Neural cell (in vitro differentiated cells): ENCODE measurements around the gene PIP. TPM values are rescaled to one million over a fixed set of nuclear protein-coding genes. Genes with fewer than 3 reads are reported as not detected.

ENCODE experiments used
- H2AFZ ChIP-seq: fragments of 200-600, 300-800 bp; sonication (generic), shearing (Covaris generic); 2 replicates; pipeline ENCODE4 v1.6.0; 2014; ENCODE audit warnings: low read depth, mild to moderate bottlenecking, antibody characterized with exemption, low read length, moderate library complexity
- H3F3A ChIP-seq: fragments of 200-600 bp; shearing (Covaris generic); 2 replicates; pipeline ENCODE4 v1.6.1; 2016; ENCODE audit warnings: mild to moderate bottlenecking, moderate library complexity, mixed read lengths, antibody characterized with exemption, low read length; ENCODE audit not compliant: insufficient read depth, poor library complexity, severe bottlenecking
- H3K27ac ChIP-seq: fragments of 200-600, 300-800 bp; sonication (generic), shearing (Covaris generic); 2 replicates; pipeline ENCODE4 v1.5.1; 2014; ENCODE audit warnings: mild to moderate bottlenecking, low read length, moderate library complexity
- H3K27me3 ChIP-seq: fragments of 300-800, 200-600 bp; sonication (generic), shearing (Covaris generic); 2 replicates; pipeline ENCODE4 v1.6.0; 2014; ENCODE audit warnings: mild to moderate bottlenecking, low read depth, low read length, moderate library complexity; ENCODE audit not compliant: insufficient read depth
- H3K36me3 ChIP-seq: fragments of 300-800, 200-600 bp; sonication (generic), shearing (Covaris generic); 2 replicates; pipeline ENCODE4 v1.5.1; 2014; ENCODE audit warnings: mild to moderate bottlenecking, antibody characterized with exemption, low read length, moderate library complexity; ENCODE audit not compliant: insufficient read depth
- H3K4me2 ChIP-seq: fragments of 300-800, 200-600 bp; sonication (generic), shearing (Covaris generic); 2 replicates; pipeline ENCODE4 v1.6.0; 2014; ENCODE audit warnings: mild to moderate bottlenecking, low read length
- H3K4me3 ChIP-seq: fragments of 300-800, 200-600 bp; sonication (generic), shearing (Covaris generic); 2 replicates; pipeline ENCODE4 v1.5.1; 2014; ENCODE audit warnings: mild to moderate bottlenecking, low read length, moderate library complexity
- H3K79me2 ChIP-seq: fragments of 200-600 bp; shearing (Covaris generic); replicated peaks from 2 replicates; pipeline ENCODE4 v1.6.0; 2014; ENCODE audit warnings: mild to moderate bottlenecking, low read length, moderate library complexity; ENCODE audit not compliant: insufficient read depth
- H3K9ac ChIP-seq: fragments of 300-800, 200-600 bp; sonication (generic), shearing (Covaris generic); 2 replicates; pipeline ENCODE4 v1.6.1; 2016; ENCODE audit warnings: mild to moderate bottlenecking, low read length, mixed read lengths
- H3K9me2 ChIP-seq: fragments of 200-600 bp; shearing (Covaris generic); 2 replicates; pipeline ENCODE4 v1.6.1; 2016; ENCODE audit warnings: mild to moderate bottlenecking, low read length, mixed read lengths; ENCODE audit not compliant: insufficient read depth
- H3K9me3 ChIP-seq: fragments of 200-600, 300-800 bp; sonication (generic), shearing (Covaris generic); 2 replicates; pipeline ENCODE4 v1.6.1; 2016; ENCODE audit warnings: mild to moderate bottlenecking, mixed run types, low read length, moderate library complexity, mixed read lengths
- H4K20me1 ChIP-seq: fragments of 200-600 bp; shearing (Covaris generic); 2 replicates; pipeline ENCODE4 v1.6.1; 2016; ENCODE audit warnings: mild to moderate bottlenecking, mixed run types; ENCODE audit not compliant: insufficient read depth
- EP300 ChIP-seq: fragments of 450-650 bp; conservative IDR thresholded peaks from 2 replicates; pipeline ENCODE4 v1.6.1; 2014; ENCODE audit warnings: antibody characterized with exemption, mild to moderate bottlenecking, moderate library complexity; ENCODE audit not compliant: poor library complexity, severe bottlenecking
- EZH2 ChIP-seq: fragments of 200-600, 300-800 bp; shearing (Covaris generic), sonication (generic); IDR thresholded peaks from 2 replicates; pipeline ENCODE4 v1.6.1; 2014; ENCODE audit warnings: antibody characterized with exemption, low read length, borderline replicate concordance, mild to moderate bottlenecking; ENCODE audit not compliant: insufficient read depth, poor library complexity, severe bottlenecking
- MXI1 ChIP-seq: fragments of 450-650 bp; conservative IDR thresholded peaks from 2 replicates; pipeline ENCODE4 v1.6.1; 2014; ENCODE audit warnings: antibody characterized with exemption, mild to moderate bottlenecking; ENCODE audit not compliant: poor library complexity, severe bottlenecking
- POLR2AphosphoS5 ChIP-seq: IDR thresholded peaks from 2 replicates; pipeline ENCODE4 v1.6.1; 2012
- RAD21 ChIP-seq: fragments of 450-650 bp; conservative IDR thresholded peaks from 2 replicates; pipeline ENCODE4 v1.6.1; 2014; ENCODE audit warnings: antibody characterized with exemption, mild to moderate bottlenecking, moderate library complexity
- SMC3 ChIP-seq: fragments of 450-650 bp; conservative IDR thresholded peaks from 2 replicates; pipeline ENCODE4 v1.6.1; 2014; ENCODE audit warnings: antibody characterized with exemption, mild to moderate bottlenecking, moderate library complexity; ENCODE audit not compliant: poor library complexity
- TAF1 ChIP-seq: IDR thresholded peaks from 2 replicates; pipeline ENCODE4 v1.6.1; 2012; ENCODE audit warnings: low read depth
- polyA plus RNA-seq: library from polyadenylated mRNA; depleted of rRNA; stranded (reverse); fragments of >200 nt; gene quantifications from 2 replicates; pipeline ENCODE4 v1.2.3, GENCODE V29; 2014
- TF ChIP-seq, protein P1 (sequence below): IDR thresholded peaks from 2 replicates; pipeline ENCODE4 v1.6.1; 2012; ENCODE audit warnings: borderline replicate concordance
- TF ChIP-seq, protein P2 (sequence below): fragments of 450-650 bp; IDR thresholded peaks from 2 replicates; pipeline ENCODE4 v1.5.1; 2014; ENCODE audit warnings: antibody characterized with exemption, mild to moderate bottlenecking, moderate library complexity; ENCODE audit not compliant: poor library complexity, severe bottlenecking

PIP gene
- polyA plus RNA-seq, 1 donor from 2014 or later = not detected

DNA sequence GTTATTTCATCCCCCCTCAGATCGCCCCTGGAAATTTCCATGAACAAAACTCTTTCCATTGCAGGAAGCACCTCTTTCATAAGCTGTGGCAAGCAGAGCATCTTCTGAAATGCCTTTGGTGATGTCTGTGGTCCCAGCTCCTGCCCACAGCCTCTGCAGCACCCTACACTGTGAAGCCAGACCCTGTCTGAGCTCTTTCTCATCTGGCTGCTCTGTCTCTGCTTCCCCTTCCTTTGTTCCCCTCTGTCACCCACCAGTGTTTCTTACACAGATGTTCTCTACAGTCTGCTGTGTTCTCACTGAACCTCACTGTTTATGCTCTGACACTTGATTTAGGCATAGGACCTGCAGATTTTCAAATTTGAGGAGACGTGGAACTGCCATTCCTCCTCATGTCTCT is 49.5 kb downstream of the PIP start:
- H3F3A ChIP-seq = no peaks in the 10 kb centered on the region
- H2AFZ ChIP-seq = no peak overlapping the region
- no peaks in the 10 kb centered on the region for H4K20me1 ChIP-seq
- H3K4me3 ChIP-seq = no peak overlapping the region
- H3K9ac ChIP-seq = no peak overlapping the region
- H3K9me3 ChIP-seq = no peaks in the 10 kb centered on the region
- H3K36me3 ChIP-seq = no peaks in the 10 kb centered on the region
- TF ChIP-seq TAF1 = no peak
- TF ChIP-seq EP300 = no peak
- TF ChIP-seq SMC3 = no peak
- TF ChIP-seq, protein P1, sequence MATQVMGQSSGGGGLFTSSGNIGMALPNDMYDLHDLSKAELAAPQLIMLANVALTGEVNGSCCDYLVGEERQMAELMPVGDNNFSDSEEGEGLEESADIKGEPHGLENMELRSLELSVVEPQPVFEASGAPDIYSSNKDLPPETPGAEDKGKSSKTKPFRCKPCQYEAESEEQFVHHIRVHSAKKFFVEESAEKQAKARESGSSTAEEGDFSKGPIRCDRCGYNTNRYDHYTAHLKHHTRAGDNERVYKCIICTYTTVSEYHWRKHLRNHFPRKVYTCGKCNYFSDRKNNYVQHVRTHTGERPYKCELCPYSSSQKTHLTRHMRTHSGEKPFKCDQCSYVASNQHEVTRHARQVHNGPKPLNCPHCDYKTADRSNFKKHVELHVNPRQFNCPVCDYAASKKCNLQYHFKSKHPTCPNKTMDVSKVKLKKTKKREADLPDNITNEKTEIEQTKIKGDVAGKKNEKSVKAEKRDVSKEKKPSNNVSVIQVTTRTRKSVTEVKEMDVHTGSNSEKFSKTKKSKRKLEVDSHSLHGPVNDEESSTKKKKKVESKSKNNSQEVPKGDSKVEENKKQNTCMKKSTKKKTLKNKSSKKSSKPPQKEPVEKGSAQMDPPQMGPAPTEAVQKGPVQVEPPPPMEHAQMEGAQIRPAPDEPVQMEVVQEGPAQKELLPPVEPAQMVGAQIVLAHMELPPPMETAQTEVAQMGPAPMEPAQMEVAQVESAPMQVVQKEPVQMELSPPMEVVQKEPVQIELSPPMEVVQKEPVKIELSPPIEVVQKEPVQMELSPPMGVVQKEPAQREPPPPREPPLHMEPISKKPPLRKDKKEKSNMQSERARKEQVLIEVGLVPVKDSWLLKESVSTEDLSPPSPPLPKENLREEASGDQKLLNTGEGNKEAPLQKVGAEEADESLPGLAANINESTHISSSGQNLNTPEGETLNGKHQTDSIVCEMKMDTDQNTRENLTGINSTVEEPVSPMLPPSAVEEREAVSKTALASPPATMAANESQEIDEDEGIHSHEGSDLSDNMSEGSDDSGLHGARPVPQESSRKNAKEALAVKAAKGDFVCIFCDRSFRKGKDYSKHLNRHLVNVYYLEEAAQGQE = no peak
- no peak for TF ChIP-seq EZH2
- TF ChIP-seq RAD21 = no peak
- TF ChIP-seq MXI1 = no peak
- TF ChIP-seq POLR2AphosphoS5 = no peak
- H3K9me2 ChIP-seq = no peaks in the 10 kb centered on the region
- no peak overlapping the region for H3K27ac ChIP-seq
- H3K4me2 ChIP-seq = no peak overlapping the region
- H3K27me3 ChIP-seq = no peaks in the 10 kb centered on the region
- H3K79me2 ChIP-seq = no peaks in the 10 kb centered on the region

DNA sequence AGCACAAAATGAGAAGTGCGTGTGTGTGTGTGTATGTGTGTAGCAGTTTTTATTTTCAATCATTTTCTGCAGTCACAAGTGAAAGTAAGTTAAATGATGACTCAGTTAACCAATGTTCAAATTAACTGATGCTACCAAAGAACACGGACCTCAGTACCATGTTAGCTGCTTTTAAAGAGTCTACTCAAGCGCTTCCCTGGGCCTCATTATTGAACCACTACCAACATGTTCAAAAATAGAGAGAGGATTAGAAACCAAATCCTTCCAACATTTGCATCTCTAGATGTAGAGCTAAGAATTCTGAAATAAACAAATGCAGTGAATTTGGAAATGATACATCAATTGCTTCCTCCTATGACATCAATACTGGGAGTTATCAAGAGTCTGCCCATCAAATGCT is 51.1 kb downstream of the PIP start, which contains the start of gene TAS2R39:
TSS of gene TAS2R39 (plus strand) at position 396 of the 400 bp plus-strand sequence. CDS start at position 396, 0 bp downstream.
- no peaks in the 10 kb centered on the region for H3K9me3 ChIP-seq
- no peak within 1 kb of the TSS for H3K4me3 ChIP-seq
- no peaks in the 10 kb centered on the region for H3K36me3 ChIP-seq
- no peak within 1 kb of the TSS for H3K9ac ChIP-seq
- TF ChIP-seq TAF1 (no peak), EP300 (no peak), SMC3 (no peak), POLR2AphosphoS5 (no peak), MXI1 (no peak), RAD21 (no peak), EZH2 (no peak)
- TF ChIP-seq, protein P2, sequence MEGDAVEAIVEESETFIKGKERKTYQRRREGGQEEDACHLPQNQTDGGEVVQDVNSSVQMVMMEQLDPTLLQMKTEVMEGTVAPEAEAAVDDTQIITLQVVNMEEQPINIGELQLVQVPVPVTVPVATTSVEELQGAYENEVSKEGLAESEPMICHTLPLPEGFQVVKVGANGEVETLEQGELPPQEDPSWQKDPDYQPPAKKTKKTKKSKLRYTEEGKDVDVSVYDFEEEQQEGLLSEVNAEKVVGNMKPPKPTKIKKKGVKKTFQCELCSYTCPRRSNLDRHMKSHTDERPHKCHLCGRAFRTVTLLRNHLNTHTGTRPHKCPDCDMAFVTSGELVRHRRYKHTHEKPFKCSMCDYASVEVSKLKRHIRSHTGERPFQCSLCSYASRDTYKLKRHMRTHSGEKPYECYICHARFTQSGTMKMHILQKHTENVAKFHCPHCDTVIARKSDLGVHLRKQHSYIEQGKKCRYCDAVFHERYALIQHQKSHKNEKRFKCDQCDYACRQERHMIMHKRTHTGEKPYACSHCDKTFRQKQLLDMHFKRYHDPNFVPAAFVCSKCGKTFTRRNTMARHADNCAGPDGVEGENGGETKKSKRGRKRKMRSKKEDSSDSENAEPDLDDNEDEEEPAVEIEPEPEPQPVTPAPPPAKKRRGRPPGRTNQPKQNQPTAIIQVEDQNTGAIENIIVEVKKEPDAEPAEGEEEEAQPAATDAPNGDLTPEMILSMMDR = no peak
- TF ChIP-seq, protein P1 = no peak
- no peaks in the 10 kb centered on the region for H3K79me2 ChIP-seq
- no peaks in the 10 kb centered on the region for H3K9me2 ChIP-seq
- no peak within 1 kb of the TSS for H3K4me2 ChIP-seq
- no peaks in the 10 kb centered on the region for H3K27me3 ChIP-seq
- H2AFZ ChIP-seq = no peak within 1 kb of the TSS
- no peak within 1 kb of the TSS for H3K27ac ChIP-seq
- H3F3A ChIP-seq = no peaks in the 10 kb centered on the region
- no peaks in the 10 kb centered on the region for H4K20me1 ChIP-seq
